Gastrocnemius medialis (tissue), 4 donors: ENCODE results near the gene SARS2. TPM values are rescaled to one million over a fixed set of nuclear protein-coding genes. Genes with fewer than 3 reads are reported as not detected.
A peak's percentile ranks its signal among the peaks of the same experiment; 100 is the strongest.

Experiments used
- ATAC-seq, 2 donors: fragments of 150-250 bp; one replicate each; pipeline ENCODE4 v1.9.1; 2016
- DNase-seq, 2 donors: peaks; one replicate each; pipeline ENCODE4 v3.0.0-alpha.2; 2019
- H3K27ac ChIP-seq, 4 donors: fragments of 200-600 bp; sonication (generic); 1 replicate in 1 of 4; 2 replicates in 3 of 4; pipeline ENCODE4 v1.5.1; 2016 to 2018; ENCODE audit warnings: mild to moderate bottlenecking in 2 of 4, moderate library complexity in 1 of 4
- H3K27me3 ChIP-seq, 3 donors: fragments of 200-600 bp; sonication (generic) in 2 of 3; 1 replicate in 1 of 3; 2 replicates in 2 of 3; pipeline versions ENCODE4 v1.5.1 to v1.6.0; 2016 to 2019; ENCODE audit warnings: mild to moderate bottlenecking in 1 of 3, moderate library complexity in 1 of 3
- H3K36me3 ChIP-seq, 2 donors: fragments of 200-600 bp; sonication (generic) in 1 of 2; one replicate each; pipeline ENCODE4 v1.5.1; 2017 to 2018
- H3K4me1 ChIP-seq, 2 donors: fragments of 200-600 bp; sonication (generic) in 1 of 2; one replicate each; pipeline ENCODE4 v1.5.1; 2016 to 2017; ENCODE audit warnings: mild to moderate bottlenecking in 2 of 2
- H3K4me3 ChIP-seq, 4 donors: fragments of 200-600 bp; sonication (generic) in 3 of 4; 1 replicate in 1 of 4; 2 replicates in 3 of 4; pipeline ENCODE4 v1.5.1; 2016 to 2019; ENCODE audit warnings: mild to moderate bottlenecking in 2 of 4
- H3K9me3 ChIP-seq, 3 donors: fragments of 200-600 bp; sonication (generic) in 2 of 3; 1 replicate in 1 of 3; 2 replicates in 2 of 3; pipeline ENCODE4 v1.5.1; 2016 to 2019
- POLR2A ChIP-seq, 2 donors: fragments of 450-650 bp; IDR thresholded peaks; one replicate each; pipeline ENCODE4 v1.6.1; 2017; ENCODE audit warnings: antibody characterized with exemption in 2 of 2, mild to moderate bottlenecking in 2 of 2, moderate library complexity in 2 of 2
- in situ Hi-C, 4 donors: fragments of 200-750 bp; cut with MboI; loops; one replicate each; pipeline versions ENCODE4 v1.15.0 to v1.8.0; 2017; ENCODE audit warnings: low sequenced_read_pairs in 4 of 4
- intact Hi-C: fragments of 100-400 bp; cut with DNase I; formaldehyde crosslinking; loops from one replicate; pipeline ENCODE4 v1.15.1; 2023; ENCODE audit warnings: low total_unique reads
- total RNA-seq, 4 donors: library from RNA; depleted of rRNA; stranded (reverse); fragments of >200 nt; gene quantifications; one replicate each; pipeline versions ENCODE4 v1.1.0 to v1.2.3, GENCODE V29; 2016
- TF ChIP-seq, protein P1 (sequence below), 5 experiments: fragments of 450-650 bp in 3 of 5; fragments of 200-600 bp in 2 of 5; sonication (generic) in 2 of 5; IDR thresholded peaks in 4 of 5; conservative IDR thresholded peaks in 1 of 5; 1 replicate in 4 of 5; 2 replicates in 1 of 5; pipeline ENCODE4 v1.5.1; 2016 to 2019; ENCODE audit warnings: antibody characterized with exemption in 5 of 5, mild to moderate bottlenecking in 3 of 5, moderate library complexity in 3 of 5

Gene SARS2
- total RNA-seq, 4 donors from 2014 or later: 12.1 to 30.0 (median 27.8) TPM

DNA sequence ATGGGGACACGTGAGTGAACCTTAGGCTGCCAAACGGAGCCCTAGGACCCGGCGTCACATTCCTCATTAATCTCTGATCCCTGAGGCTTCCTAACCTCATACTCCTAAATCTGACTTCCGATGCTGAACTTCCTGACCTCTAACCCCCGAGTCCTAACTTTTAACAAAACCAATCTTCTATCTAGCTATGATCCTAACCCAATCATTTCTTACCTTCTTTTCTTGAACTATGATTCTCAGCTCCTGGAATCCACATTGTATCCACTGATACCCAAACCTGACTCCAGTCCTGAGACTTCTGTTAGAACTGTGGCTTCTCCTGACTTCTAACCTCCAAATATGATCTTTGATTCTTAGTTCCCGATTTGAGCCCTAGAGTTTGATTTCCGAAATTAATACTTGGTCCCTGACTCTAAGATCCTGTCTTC, 30.3 kb downstream of the SARS2 start:
- in situ Hi-C loops: loop anchor here in 3 of 4 donors (10.0 to 25.0 kb wide), 2 partner anchors 65 to 163 kb away; partner anchors contain the start of genes CAPN12 (in 2 of the 3) and ECH1 (in 1 of the 3)
- Histone ChIP-seq H3K27me3 (no peaks in the 10 kb centered on the region), H3K27ac (peak overlapping the region; percentile 90 to 99 (median 94)), H3K9me3 (no peaks in the 10 kb centered on the region), H3K4me1 (peaks cover 43 to 46% of the 10 kb centered on the region in 2 donors), H3K4me3 (peak overlapping the region; percentile 74 to 98 (median 87)), H3K36me3 (peaks cover 0 to 12% of the 10 kb centered on the region in 2 donors)
- TF ChIP-seq, protein P1, sequence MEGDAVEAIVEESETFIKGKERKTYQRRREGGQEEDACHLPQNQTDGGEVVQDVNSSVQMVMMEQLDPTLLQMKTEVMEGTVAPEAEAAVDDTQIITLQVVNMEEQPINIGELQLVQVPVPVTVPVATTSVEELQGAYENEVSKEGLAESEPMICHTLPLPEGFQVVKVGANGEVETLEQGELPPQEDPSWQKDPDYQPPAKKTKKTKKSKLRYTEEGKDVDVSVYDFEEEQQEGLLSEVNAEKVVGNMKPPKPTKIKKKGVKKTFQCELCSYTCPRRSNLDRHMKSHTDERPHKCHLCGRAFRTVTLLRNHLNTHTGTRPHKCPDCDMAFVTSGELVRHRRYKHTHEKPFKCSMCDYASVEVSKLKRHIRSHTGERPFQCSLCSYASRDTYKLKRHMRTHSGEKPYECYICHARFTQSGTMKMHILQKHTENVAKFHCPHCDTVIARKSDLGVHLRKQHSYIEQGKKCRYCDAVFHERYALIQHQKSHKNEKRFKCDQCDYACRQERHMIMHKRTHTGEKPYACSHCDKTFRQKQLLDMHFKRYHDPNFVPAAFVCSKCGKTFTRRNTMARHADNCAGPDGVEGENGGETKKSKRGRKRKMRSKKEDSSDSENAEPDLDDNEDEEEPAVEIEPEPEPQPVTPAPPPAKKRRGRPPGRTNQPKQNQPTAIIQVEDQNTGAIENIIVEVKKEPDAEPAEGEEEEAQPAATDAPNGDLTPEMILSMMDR (IDR thresholded peaks at IDR 0.05 in 4 of 5, conservative IDR thresholded peaks at IDR 0.05 in 1 of 5): no peak
- TF ChIP-seq POLR2A (IDR thresholded peaks at IDR 0.05): no peak
- DNase-seq: no peak
- intact Hi-C loops: loop anchor here (5.0 kb wide), 1 partner anchor 442 kb away; the partner anchor contains the start of gene SAMD4B
- no peak for ATAC-seq

DNA sequence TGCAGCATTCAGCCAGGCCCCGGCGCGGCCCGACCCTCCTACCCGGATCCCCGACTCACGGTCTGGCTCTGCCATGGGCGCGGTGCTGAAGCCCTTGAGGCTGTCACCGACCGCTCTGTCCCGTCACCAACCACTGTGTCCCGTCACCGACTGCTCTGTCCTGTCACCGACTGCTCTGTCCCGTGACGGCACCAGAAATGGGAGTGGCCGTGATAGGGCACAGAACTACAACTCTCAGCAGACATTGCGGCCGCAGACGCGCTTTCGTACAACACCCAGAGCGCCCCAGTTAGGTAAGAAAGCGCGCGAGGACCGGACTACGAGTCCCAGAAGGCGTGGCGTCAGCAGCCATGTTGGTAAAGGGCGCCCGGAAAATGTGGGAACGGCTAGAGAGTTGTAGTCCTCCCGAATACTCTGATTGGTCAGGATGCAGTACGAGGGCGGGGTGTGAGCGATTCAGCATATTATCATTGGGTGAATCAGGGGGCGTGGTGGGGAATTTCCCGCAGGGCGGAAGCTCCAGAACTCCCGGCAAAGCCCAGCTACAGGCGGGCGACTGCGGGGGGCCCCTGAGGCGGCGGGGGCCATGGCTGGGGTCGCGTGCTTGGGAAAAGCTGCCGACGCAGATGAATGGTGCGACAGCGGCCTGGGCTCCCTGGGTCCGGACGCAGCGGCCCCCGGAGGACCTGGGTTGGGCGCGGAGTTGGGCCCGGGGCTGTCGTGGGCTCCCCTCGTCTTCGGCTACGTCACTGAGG, 30.9 kb downstream of the SARS2 start, which contains the start of the genes NFKBIB and SIRT2:
Gene NFKBIB, plus strand, starts transcription at position 523 of the 755 bp plus-strand sequence. Its CDS starts 64 bp downstream, at position 587.
Gene SIRT2, minus strand, starts transcription at position 172 of the 755 bp plus-strand sequence. Its CDS starts 97 bp downstream, at position 75.
- intact Hi-C loops: loop anchor here (1.0 to 10.0 kb wide), 5 partner anchors 31 to 725 kb away; partner anchors contain the start of genes ECH1, HNRNPL, MRPS12 and SAMD4B
- peaks cover 45 to 50% of the 10 kb centered on the region in 2 donors for H3K4me1 ChIP-seq

DNA sequence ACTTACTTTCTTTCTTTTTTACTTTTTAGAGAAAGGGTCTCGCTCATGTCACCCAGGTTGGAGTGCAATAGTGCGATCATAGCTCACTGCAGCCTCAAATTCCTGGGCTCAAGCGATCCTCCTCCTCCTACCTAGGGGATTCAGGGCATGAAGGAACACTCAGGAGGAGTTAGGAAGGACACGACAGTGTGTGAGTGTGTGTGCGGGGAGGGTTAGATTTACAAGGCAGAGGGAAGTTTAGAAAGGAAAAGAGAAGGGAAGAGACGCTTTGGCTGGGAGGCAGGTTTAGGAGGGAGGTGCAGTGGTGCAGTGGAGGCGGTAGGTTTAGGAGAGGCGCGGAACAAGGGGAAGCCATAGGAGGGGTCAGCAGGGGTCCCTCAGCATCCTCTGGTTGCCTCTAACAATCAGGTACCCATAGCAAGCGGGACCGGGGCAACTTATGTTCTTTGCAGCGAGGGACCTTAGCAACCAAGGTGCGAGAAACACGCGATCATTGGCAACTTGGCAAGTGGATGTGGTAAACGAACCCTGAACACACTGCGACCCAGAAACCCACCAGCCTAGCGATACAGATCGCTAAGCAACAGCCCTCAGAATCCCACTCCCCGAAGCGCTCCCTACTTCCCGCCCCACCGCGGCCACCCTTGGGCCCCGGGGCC, 31.6 kb downstream of the SARS2 start:
- intact Hi-C loops (loop anchor here (1.0 to 10.0 kb wide), 4 partner anchors 31 to 724 kb away; partner anchors contain the start of genes ECH1, HNRNPL, MRPS12 and SARS2), in situ Hi-C loops (loop anchor here in 2 of 4 donors (5.0 to 10.0 kb wide), 2 partner anchors 47 to 54 kb away; partner anchors contain the start of gene HNRNPL (in 1 of the 2))
- Histone ChIP-seq H3K36me3 (peaks cover 0 to 4% of the 10 kb centered on the region in 2 donors), H3K27me3 (no peaks in the 10 kb centered on the region), H3K4me3 (peak overlapping the region; percentile 71 to 98 (median 82)), H3K4me1 (peaks cover 52% of the 10 kb centered on the region in 2 donors), H3K9me3 (no peaks in the 10 kb centered on the region), H3K27ac (peak overlapping the region; percentile 87 to 99 (median 93))
- TF ChIP-seq, protein P1 (IDR thresholded peaks at IDR 0.05 in 4 of 5, conservative IDR thresholded peaks at IDR 0.05 in 1 of 5): no peak
- TF ChIP-seq POLR2A (IDR thresholded peaks at IDR 0.05): no peak
- peak in 1 of 2 donors; percentile 30 for DNase-seq
- ATAC-seq: peak; percentile 3 to 8

More for the DNA sequence above, 30.9 kb downstream of the SARS2 start, which contains the start of the genes NFKBIB and SIRT2:
- Histone ChIP-seq H3K9me3 (no peaks in the 10 kb centered on the region), H3K27me3 (no peaks in the 10 kb centered on the region), H3K36me3 (peaks cover 0 to 6% of the 10 kb centered on the region in 2 donors), H3K27ac (peak within 1 kb of the TSS; percentile 90 to 99 (median 96)), H3K4me3 (peak within 1 kb of the TSS; percentile 74 to 98 (median 90))
- peak; percentile 94 to 98 for TF ChIP-seq POLR2A (IDR thresholded peaks at IDR 0.05)
- TF ChIP-seq, protein P1 (IDR thresholded peaks at IDR 0.05 in 4 of 5, conservative IDR thresholded peaks at IDR 0.05 in 1 of 5): no peak
- peak; percentile 97 to 98 for ATAC-seq
- peak; percentile 100 for DNase-seq
- in situ Hi-C loops: loop anchor here in 3 of 4 donors (5.0 to 25.0 kb wide), 4 partner anchors 47 to 162 kb away; partner anchors contain the start of genes CAPN12 (in 2 of the 3), ECH1 (in 1 of the 3) and HNRNPL (in 1 of the 3)

DNA sequence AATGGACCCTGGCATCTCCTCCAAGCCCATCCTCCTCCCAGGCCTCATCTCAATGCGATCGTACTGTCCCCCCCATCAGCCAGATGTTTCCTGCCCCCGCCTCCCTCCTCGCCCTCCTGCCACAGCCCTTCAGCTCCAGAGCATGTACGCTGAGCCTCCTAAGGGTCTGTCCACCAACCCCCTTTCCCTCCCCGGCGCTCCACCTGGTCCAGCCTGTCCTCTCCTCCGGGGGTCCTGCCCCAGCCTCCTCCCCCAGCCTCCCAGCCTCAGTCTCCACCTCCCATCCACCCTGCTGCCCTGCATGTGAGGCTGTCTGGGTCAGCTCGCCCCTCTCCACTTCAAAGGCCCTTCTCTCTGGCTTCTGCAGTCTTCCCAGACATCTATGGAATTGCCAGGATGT, 35.6 kb downstream of the SARS2 start:
- H3K4me3 ChIP-seq: no peak overlapping the region
- intact Hi-C loops: loop anchor here (5.0 to 10.0 kb wide), 2 partner anchors 183 to 720 kb away; no protein-coding TSS in a partner anchor
- DNase-seq (no peak), ATAC-seq (no peak)
- peak overlapping the region; percentile 85 to 96 (median 88) for H3K27ac ChIP-seq
- no peaks in the 10 kb centered on the region for H3K27me3 ChIP-seq
- peaks cover 0 to 3% of the 10 kb centered on the region in 2 donors for H3K36me3 ChIP-seq
- in situ Hi-C loops: loop anchor here in 2 of 4 donors (5.0 to 10.0 kb wide), 2 partner anchors 43 to 50 kb away; partner anchors contain the start of gene HNRNPL (in 1 of the 2)
- no peaks in the 10 kb centered on the region for H3K9me3 ChIP-seq
- TF ChIP-seq, protein P1 (IDR thresholded peaks at IDR 0.05 in 4 of 5, conservative IDR thresholded peaks at IDR 0.05 in 1 of 5): no peak
- TF ChIP-seq POLR2A (IDR thresholded peaks at IDR 0.05): no peak
- peaks cover 73 to 84% of the 10 kb centered on the region in 2 donors for H3K4me1 ChIP-seq
